Measurements from ENCODE around the gene ZNF385B. TPM values are rescaled to one million over a fixed set of nuclear protein-coding genes. Genes with fewer than 3 reads are reported as not detected.

The ZNF385B gene
- total and polyA plus RNA-seq, 11 donors = 0.07 to 12.2 (median 2.3) TPM

DNA sequence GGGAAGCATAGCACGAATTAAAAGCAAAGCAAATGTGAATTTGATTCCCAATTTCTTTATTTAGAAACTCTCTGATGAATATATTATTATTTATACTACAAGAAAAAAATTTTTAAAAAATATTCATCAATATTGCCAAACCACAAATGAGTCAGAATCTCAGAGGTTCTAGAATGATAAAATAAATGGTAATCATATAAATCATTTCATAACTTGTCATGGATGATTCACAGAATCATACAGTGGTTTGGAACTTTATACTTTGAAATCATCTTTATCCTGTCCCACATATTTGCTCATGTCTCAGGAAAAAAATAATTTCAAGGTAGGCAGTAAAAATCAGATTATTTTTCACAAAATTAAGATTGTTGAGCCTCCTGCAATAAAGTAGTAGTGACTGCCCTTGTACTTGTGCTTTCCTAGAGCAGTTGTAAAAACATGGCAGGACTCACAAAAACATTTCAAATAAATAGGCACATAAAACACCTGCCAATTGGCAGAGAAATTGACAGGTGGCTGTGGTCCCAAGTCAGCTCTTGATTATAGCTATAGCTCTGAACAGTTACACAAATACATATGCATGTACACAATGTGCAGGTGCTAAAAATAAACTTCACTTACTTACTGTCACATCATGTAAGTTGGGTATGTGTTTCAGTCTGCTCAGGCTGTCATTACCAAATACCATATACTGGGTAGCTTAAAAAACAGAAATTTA, 322.8 kb downstream of the ZNF385B start:
- no peaks in the 10 kb centered on the region for H3K4me1 ChIP-seq
- no peaks in the 10 kb centered on the region for H3K36me3 ChIP-seq
- intact Hi-C loops (cut with DNase I) = no loop called here
- DNase-seq (no peak), ATAC-seq (no peak)
- H3K9me3 ChIP-seq = peaks cover 0 to 10% (median 5%) of the 10 kb centered on the region in 12 donors
- no peak overlapping the region for H3K27ac ChIP-seq
- whole genome bisulfite sequencing, 4 donors = 59 to 71% (median 65%) methylated on average over 1 of the region's 1 CpG
- no peaks in the 10 kb centered on the region for H3K27me3 ChIP-seq
- no peak overlapping the region for H3K4me3 ChIP-seq
- TF ChIP-seq POLR2A (IDR thresholded peaks at IDR 0.05) = no peak

GRCh38 chr2:179536185-179536584, 325.2 kb downstream of the ZNF385B start:
- DNase-seq = no peak
- Histone ChIP-seq H3K4me3 (no peak overlapping the region), H3K36me3 (no peaks in the 10 kb centered on the region), H3K27ac (no peak overlapping the region), H3K27me3 (no peaks in the 10 kb centered on the region), H3K9me3 (peaks cover 0 to 10% (median 5%) of the 10 kb centered on the region in 12 donors), H3K4me1 (no peaks in the 10 kb centered on the region)
- ATAC-seq = no peak
- intact Hi-C loops (cut with DNase I) = no loop called here
- TF ChIP-seq CTCF (IDR thresholded peaks at IDR 0.05) = no peak
- TF ChIP-seq POLR2A (IDR thresholded peaks at IDR 0.05) = no peak
- WGBS, 4 donors = 91 to 100% (median 97%) methylated on average over 1 of the region's 1 CpG

DNA sequence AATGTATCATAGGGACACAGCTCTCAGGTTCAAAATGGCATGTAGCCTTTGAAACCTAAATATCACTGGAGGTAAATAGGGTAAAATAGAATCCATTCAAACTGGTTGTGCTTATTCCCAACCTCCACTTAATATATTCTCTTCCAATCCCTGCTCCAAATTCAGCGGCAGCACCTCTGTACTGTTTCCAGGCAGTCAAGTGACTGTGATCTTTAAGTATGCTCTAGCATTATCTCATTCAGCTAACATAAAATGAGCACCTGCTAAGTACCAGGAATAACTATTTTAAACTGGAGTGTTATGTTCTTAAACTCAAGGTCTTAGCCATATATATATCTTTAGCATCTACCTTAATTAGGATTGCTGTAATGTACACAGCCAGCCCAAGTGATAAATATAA, 327.5 kb downstream of the ZNF385B start:
- H3K4me3 ChIP-seq = no peak overlapping the region
- ATAC-seq (no peak), DNase-seq (no peak)
- no peaks in the 10 kb centered on the region for H3K27me3 ChIP-seq
- 67 to 90% (median 80%) methylated on average over 1 of the region's 1 CpG for WGBS, 4 donors
- no peaks in the 10 kb centered on the region for H3K36me3 ChIP-seq
- no peaks in the 10 kb centered on the region for H3K4me1 ChIP-seq
- peaks cover 0 to 4% (median under 1%) of the 10 kb centered on the region in 12 donors for H3K9me3 ChIP-seq
- no peak overlapping the region for H3K27ac ChIP-seq
- TF ChIP-seq CTCF (IDR thresholded peaks at IDR 0.05) (no peak), POLR2A (IDR thresholded peaks at IDR 0.05) (no peak)
- intact Hi-C loops (cut with DNase I) = no loop called here

DNA sequence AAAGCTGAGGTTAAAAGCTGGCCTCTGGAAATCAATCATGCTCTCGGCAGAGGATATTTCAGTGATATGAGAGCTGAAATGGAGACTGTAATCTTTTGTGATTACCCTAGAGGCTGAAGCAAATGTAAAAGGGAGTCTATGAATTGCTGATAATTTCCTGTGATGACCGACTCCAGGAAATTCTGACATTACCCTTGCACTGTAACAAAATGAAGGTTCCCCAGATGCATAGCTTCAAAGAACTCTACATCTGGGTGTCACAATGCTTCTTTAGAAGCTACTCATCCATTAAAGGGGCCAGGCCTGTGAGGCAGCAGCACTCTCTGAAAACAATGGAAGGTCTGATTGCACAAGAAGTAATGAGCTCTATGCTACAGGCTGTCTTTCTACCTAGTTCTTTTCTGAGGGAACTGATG, 328.5 kb downstream of the ZNF385B start:
- WGBS, 4 donors = 43 to 54% (median 51%) methylated on average over 2 of the region's 2 CpGs
- Histone ChIP-seq H3K4me1 (no peaks in the 10 kb centered on the region), H3K36me3 (no peaks in the 10 kb centered on the region), H3K9me3 (no peaks in the 10 kb centered on the region), H3K4me3 (no peak overlapping the region), H3K27ac (no peak overlapping the region), H3K27me3 (no peaks in the 10 kb centered on the region)
- intact Hi-C loops (cut with DNase I) = no loop called here
- TF ChIP-seq POLR2A (IDR thresholded peaks at IDR 0.05) (no peak), CTCF (IDR thresholded peaks at IDR 0.05) (no peak)
- DNase-seq = no peak
- ATAC-seq = no peak

Data from heart left ventricle (tissue), 16 donors.